RPMI7951 (cell line): Measurements from ENCODE around the gene CECR2. TPM values are rescaled to one million over a fixed set of nuclear protein-coding genes. Genes with fewer than 3 reads are reported as not detected.

Experiments
- DNase-seq: peaks from one replicate; pipeline ENCODE4 v3.0.0-alpha.2; 2012; ENCODE audit warnings: low read depth
- total RNA-seq: library from RNA; depleted of rRNA; stranded (reverse); fragments of >200 nt; shearing (Covaris generic); gene quantifications from 2 replicates; pipeline ENCODE4 v1.2.3, GENCODE V29; 2014

CECR2 gene
- total RNA-seq, 1 experiment from 2014 or later: 0.12 TPM

DNA sequence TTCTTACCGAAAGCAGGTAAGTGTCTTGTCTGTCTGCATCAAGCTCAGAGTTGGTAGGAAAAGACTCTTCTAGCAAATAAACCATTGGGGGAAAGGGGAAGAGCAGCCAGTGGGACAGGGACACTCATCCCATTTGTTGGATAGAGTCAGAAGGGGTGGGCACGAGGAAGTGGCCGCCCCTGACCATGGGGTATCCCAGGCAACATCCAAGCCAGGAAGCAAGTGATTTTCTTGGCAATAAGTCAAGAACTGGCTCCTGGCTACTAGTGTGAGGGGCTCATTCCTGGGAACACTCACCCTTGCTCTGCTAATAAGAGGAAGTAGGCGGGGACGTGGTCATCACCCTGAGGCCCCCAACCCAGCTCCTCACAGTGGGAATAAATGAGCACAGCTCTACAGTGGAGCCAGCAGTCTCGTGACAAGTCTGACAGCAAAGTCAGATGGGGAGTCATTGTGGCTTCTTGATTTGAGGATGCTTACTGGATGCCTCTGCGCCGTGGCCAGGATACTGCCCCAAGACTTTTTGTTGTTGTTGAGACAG lies 200.8 kb downstream of the CECR2 start:
- peak; percentile 39 for DNase-seq

DNA sequence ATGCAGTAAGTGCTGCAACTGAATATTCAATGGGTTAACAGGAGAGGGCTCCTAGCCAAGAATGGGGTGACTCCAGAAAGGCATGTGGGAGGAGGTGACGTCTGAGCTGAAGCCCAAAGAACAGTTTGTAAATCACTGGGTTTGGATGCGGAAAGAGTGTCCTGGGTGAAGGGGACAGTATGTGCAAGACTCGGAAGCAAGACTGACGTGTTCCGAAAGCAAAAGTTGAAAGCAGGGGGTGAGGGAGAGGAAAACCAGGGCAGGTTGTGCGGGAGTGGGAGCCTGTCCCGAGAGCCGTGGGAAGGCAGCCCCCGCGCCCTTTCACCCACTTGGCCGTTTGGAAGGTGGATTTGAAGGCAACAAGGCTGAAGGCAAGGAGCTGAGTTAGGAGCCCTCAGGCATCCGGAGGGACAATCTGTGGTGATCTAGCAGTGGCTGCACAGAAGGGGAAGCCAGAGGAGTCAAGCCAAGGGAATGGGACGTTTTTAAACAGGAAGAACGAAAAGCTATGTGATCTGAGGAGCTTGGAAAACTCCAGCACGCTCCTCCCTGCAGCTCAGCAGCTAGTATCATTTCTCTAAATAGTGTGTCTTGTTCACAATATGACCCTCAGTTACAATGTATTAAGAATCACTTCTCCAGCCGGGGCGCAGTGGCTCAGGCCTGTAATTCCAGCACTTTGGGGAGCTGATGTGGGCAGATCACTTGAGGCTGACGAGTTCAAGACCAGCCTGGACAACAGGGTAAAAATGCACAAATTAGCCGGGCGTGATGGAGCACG lies 201.8 kb downstream of the CECR2 start:
- peak; percentile 82 for DNase-seq

DNA sequence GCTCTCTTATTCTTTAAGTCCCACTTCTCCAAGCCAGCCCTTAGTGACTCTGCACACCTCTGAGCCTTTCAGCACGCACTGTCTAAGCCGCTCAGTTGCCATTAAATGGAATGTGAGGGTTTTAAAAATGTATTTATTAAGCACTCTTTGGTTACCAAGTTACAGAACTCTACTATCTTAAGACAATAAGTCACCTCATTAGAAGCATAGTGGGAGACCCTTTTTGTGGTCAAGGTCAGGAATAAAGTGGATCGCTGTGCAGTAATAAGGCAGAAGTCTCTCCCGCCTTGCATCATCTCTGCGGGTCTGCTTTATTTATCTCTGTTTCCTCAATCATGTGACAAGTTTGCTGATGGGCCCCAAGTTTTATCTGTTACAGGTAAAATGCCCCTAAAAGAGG lies 205.9 kb downstream of the CECR2 start:
- DNase-seq: no peak

DNA sequence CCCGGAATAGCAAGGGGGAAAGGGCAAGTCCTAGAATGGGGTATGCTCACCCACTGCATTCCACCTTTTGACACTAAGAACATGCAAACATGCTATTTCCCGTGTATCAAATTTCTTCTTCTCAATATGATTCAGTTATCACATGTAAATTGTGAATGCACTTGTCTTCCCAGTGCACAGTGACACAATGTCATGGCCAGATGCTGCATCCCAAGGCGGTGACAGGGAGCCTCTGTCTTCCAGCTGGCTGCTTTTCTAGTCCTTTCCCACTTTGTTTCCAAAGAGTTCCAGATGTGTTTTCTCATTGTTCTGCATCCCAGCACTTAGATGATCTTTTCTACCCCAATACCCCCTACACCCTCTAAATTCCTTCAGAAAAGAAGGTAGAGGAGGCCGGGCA lies 206.4 kb downstream of the CECR2 start:
- no peak for DNase-seq

DNA sequence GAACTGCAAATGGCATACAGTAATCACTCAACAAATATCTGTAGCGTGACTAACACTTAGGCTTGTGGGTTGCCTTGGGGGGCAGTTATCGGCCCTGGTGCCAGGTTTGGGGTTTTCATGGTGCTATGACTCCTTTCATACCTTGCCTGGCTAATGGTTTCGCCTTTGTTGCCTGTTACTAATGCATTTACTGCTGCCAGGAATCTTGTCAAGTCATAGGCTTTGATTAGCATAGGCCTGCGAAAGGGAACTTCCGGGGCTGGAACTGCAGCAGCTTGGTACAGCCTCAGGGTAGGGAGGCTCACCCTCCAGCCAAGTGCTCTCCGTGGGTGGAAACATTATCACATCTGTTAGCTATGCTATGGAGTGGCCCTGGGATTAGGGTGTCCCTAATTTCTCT lies 207.2 kb downstream of the CECR2 start:
- DNase-seq: peak; percentile 98

DNA sequence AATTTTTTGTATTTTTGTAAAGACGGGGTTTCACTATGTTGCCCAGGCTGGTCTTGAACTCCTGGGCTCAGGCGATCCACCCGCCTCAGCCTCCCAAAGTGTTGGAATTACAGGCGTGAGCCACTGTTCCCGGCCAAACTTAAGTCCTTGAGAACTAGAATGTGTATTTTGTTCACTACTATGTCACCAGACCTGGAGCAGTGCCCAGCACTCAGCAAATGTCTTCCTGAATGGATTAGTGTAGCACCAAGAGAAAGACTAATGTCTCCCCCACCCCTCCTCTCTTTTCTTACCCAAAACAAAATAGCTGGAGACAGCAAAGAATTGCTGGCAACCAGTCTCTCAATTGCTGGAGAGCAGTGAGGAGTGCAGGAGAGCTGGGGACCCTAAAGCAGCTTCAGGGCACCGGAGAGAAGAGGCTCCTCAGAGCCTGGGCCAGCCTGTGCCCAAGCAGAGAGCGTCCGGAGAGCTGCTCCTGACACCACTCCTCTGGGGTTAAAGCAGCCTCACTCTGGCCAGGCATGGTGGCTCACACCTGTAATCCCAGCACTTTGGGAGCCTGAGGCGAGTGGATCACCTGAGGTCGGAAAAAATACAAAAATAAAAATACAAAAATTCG lies 209.0 kb downstream of the CECR2 start:
- DNase-seq: peak; percentile 49

DNA sequence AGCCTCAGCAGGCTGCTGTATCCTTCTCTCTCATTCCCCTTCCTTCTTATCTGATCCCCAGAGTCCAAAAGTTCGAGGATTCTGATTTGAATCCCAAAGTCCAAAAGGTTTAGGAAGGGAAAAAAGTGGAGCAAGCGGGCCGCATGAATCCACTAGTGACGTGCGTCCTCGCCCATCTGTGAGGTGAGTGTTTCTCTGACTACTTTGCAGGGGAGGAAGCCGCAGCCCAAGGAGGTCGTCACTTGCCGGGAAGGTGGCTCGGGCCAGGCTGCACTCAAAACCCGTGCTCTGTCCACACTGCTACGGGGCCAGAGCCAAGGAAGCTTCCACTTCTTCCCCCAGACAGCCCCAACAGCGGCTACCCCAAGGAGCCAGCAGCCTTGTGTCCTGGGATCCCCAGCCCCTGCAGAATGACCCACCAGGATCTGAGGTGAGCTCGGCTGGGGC lies 210.3 kb downstream of the CECR2 start:
- DNase-seq: no peak

DNA sequence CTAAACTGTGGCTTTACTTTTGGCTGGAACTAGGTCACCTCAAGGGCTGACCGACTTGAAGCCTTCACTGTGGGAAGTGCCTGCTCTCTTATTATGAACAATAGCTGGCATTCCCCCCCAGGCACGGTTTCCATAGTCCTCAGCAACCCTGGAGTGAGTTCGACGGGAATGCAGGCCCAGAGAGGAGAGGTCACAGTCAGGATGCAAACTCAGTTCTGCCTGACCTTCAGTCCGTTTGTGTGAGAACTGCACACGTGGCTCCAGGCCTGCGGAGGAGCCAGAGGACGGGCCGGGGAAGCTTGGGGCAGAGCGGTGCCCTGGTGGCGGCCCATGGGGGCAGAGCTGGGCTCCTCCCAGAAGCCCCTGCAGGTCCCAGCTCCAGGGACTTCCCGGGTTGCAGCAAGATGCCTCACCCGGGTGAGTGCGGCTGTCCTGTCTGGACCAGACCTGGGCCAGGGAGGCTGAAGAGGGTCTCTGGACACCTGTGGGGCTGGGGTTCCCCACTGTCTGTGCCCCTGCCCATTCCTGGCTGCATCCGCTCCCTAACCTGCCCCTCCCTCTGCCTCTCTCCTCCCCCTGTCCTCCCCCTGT lies 211.3 kb downstream of the CECR2 start:
- DNase-seq: no peak

DNA sequence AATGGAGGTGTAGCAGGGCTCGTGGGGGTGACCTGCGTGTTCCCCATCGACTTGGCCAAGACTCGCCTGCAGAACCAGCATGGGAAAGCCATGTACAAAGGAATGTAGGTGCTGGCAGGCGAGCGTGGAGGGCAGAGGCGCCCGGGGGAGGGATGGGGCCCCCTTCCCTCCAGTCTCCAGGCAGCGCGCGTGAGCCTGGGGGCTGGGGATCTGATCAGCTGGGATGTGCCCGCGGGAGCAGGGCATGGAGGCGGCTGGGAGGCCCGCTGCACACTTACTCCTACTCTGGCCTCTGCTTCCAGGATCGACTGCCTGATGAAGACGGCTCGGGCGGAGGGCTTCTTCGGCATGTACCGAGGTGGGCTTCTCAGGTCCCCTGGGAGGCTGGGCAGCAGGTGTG lies 211.8 kb downstream of the CECR2 start:
- no peak for DNase-seq

DNA sequence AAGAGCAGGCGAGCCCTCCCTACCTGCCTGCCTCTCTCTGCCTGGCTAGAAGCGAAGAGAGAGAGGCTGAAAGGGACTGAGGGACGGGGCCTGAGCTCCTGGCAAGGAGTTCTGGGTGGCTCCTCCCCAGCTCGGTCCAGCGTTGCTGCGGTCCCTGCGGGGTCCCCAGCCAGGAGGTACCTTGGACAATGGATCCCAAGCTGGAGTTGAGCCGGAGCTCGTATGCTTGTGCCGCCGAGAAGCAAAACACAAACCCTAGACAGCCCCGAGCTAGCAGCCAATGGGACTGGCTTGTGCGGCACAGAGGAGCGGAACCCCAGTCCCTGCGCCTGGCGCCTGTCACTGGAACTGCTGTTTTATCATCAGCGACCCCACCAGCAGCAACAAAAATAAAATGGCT lies 212.4 kb downstream of the CECR2 start:
- DNase-seq: no peak

DNA sequence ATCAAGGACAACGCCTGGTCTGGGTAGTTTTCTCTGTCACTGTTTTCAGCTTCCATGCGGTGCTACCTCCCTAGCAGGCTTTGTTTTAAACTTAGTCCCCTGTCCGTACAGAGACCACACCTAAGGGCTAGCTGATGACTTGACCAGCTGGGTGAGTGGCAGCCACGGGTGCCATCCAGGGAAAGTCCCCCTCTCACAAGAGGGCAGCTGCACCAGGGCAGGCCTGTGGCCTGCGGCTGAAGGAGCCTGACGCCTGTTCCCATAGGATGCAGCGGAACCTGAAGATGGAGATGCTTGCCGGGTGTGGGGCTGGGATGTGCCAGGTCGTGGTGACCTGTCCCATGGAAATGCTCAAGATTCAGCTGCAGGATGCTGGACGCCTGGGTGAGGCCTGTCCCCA lies 213.9 kb downstream of the CECR2 start:
- DNase-seq: no peak

DNA sequence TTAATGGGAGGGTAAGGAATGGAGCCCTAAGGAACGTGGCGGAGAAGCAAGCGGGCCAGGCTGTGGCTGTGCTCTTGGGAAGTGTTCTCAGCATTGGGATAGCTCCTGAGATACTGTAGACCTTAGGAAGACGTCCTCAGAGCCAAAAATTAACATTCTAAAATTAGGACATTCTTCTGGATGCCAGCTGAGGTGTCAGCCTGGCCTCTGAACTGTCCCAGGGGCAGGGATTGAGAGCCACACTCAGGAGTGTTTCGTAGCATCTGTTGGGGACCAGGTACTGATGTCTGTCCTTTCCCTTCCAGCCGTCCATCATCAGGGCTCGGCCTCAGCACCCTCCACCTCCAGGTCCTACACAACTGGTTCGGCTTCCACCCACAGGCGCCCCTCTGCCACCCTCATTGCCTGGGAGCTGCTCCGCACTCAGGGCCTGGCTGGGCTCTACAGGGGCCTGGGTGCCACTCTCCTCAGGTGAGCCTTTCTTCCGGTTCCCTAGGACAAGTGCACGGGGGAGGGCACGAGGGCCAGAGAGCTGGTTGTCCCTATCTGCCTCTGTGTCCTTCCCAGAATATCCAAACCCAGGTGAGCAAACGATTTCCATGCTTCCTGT lies 217.7 kb downstream of the CECR2 start:
- no peak for DNase-seq

DNA sequence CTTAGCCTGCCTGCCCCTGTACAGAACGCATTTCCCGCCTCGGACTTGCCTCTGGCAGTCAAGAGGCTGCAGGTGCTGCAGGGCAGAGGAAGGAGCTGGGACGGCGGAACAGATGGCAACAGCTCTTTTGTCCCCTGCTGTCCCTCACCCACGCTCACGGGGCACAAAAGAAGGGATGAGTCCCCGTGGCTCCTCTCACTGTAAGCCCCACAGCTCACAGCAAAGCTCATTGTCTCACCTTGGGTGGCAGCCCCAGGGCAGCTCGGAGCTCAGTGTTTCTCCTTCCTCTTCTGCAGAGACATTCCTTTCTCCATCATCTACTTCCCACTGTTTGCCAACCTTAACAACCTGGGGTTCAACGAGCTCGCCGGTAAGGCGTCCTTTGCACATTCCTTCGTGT lies 218.4 kb downstream of the CECR2 start:
- no peak for DNase-seq

DNA sequence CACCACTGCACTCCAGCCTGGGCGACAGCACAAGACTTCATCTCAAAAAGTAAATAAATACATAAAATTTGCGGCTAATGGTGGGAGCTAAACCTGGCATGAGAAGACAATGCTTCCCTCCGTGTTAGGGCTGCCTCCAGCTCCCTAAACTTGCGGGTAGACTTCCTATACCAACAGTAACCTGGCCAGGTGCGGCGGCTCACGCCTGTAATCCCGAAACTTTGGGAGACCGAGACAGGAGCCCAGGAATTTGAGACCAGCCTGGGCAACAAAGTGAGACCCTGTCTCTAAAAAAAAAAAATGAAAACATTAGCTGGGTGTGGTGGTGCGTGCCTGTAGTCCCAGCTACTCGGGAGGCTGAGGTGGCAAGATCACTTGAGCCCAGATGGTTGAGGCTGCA lies 219.3 kb downstream of the CECR2 start:
- DNase-seq: no peak

DNA sequence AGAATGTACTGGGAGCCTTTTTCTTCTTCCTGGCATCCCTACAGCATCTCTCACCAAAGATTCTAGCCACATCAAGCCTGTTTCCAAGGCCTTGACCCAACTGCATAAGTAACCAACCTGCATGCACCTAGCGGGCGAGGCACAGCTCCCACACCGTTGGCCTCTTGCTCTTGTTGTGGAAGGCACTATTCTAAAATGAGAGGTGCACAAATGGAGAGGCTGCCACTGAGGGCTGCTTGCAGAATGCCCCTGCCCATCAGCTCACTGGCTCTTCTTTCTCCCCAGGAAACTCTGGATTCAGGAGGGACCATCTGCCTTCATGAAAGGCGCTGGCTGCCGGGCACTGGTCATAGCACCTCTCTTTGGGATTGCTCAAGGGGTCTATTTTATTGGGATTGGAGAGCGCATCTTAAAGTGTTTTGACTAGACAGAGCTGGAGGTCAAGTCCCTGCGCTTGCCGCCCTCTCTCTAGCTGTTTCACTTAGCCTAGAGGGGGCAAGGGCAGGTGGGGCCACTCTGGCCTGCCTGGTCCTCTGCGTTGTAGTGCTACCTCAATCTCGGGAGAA lies 220.6 kb downstream of the CECR2 start:
- no peak for DNase-seq

DNA sequence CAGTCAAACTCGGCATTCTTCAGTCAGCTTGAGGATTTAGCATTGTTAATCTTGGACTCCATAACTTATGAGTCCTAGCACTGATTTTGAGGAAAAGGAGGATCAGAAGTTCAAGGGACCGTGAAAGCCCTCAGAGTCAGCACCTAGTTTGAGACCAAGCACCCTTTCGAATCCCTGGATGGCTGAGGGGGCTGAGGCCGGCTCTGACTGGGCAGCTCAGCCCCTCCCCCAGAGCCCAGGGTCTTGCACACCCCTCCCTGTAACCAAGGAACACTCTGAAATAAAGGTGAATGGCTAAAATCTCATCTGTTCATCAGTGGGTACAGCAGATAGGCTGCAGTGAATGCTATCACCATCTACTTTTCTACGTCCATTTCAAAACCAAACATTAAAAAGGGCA lies 221.3 kb downstream of the CECR2 start:
- no peak for DNase-seq

DNA sequence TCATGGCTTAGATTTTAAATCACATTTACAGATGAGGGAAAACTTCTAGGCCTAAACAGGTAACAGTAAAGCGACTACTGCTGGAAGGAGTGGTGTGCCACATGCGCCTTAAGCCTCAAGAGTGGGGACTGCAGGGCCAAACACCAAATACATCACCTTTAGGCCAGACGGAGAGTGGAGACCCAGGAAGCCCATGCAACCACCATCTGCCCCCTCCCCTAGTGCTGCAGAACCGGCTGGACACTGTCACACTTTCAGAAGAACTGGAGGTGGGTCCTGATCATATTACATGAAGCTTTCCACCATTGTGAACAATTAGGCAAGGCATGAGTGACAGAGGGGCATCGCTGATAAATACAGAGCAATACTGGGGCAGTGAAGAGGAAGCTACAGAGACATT lies 222.9 kb downstream of the CECR2 start:
- no peak for DNase-seq

DNA sequence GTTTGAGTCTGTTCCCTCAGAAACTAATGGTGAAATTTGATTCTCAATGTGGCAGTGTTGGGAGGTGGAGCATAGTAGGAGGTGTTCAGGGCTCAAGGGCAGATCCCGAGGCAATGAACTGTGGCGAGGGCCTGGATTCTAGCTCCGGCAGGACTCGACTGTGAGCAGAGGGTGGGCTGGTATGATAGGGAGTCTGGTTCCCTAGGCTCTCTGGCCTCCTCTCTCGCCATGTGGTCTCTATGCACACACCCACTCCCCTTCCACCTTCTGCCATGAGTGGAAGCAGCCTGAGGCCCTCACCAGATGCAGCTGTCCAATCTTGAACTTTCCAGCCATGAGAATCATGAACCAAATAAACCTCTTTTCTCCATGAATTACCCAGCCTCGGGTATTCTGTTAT lies 227.0 kb downstream of the CECR2 start:
- no peak for DNase-seq

DNA sequence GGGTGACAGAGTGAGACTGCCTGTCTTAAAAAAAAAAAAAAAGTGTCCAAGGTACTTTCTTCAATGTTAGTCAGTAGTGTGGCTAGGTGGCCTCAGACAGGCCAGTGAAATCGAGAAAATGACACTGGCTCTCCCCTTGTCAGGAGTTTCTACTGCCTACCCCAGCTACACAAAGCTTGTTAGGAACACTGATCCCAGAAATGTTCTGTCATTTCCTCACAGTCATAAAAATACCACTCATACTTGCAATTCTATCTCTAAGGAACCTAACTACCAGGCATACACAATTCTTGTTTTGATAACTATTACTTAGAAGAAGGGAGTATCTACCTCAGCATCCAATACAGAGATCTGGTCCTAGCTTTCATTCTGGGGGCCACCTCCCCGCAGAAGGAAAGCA lies 228.0 kb downstream of the CECR2 start:
- DNase-seq: no peak

DNA sequence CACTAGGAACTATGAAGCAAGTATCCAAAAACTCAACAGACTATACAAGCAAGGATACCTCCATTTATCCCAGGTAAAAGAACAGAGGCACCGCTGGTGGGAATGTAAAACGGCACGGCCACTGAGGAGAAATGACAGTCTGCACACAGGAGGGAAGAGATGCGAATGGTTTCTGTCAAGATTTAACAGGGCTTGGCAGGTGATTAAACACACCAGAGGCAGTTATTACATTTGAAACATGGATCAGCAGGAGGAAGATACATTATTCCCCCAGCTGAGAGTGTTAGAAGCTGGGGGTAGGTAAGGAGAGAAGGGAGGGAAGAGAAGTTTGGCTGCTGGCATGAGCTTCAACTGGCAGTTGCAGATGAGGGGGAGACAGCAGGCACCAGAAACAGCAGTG lies 229.1 kb downstream of the CECR2 start:
- no peak for DNase-seq

DNA sequence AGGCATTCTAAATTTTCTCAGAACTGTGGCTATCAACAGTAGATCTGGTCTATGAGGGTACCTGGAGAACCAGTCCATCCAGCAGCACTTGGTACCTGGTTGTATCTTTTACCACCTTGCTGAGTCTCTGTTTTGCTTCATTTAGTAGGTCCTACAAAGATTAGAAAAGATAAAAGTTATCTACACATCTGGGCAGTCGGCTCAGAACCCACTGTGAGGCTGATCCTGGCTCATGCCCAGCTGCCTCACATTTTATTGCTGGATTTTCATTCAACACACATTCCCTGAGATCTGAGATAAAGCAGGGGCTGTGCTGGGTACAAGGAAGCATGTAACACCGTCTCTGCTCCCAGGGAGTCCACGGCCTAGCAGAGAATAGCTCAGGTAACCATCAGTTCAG lies 231.8 kb downstream of the CECR2 start:
- DNase-seq: no peak

DNA sequence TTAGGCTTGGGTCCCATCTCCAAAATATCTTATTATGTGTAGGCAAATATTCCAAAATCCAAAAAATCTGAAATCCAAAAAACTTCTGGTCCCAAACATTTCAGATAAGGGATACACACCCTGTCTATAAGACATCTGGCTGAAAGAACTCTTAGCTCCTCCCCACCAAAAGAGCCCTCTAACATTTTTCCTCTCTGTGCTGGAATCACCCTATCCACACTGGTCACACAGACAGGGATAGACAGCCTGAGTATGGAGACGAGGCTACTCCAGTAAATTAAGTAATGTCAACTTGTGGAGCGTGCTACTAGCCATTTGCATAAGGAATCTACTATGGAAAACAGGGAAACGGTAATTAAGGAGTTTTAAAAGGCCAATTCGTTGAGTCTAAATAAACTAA lies 234.4 kb downstream of the CECR2 start:
- no peak for DNase-seq
